ENCODE data around the gene PNPO.

PNPO gene

DNA sequence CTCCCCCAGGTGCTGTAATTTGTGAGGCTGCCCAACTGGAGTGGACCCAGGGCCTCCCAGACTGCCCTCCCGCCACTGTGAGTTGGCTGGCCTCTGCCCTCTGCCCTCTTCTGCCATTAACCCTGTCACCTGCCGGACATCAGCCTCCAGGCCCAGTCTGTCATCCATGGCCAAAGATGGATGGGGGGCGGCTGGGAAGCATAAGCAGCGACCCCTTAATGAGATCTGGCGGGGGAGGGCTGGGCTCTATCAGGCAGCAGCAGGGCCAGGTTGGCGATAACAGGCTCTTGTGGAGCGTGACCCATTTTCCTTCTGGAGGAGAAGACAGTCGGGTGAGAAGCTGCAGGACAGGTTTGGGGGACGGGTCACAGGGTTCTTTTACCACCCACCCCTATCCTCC, 54.8 kb downstream of the PNPO start:
- no peaks in the 10 kb centered on the region for H4K20me1 ChIP-seq (ENCODE audit: insufficient read depth, low read length)
- no peak overlapping the region for H3K4me2 ChIP-seq (ENCODE audit: low read depth, low read length)
- no peak overlapping the region for H3K9ac ChIP-seq (ENCODE audit: low read length)
- H3K4me3 ChIP-seq (ENCODE audit: low read length) = no peak overlapping the region
- TF ChIP-seq EZH2 (optimal IDR thresholded peaks at IDR 0.05; ENCODE audit: low read depth, low read length) (no peak), EZH2phosphoT487 (IDR thresholded peaks at IDR 0.05; ENCODE audit: low read length) (no peak)
- TF ChIP-seq, protein P1, sequence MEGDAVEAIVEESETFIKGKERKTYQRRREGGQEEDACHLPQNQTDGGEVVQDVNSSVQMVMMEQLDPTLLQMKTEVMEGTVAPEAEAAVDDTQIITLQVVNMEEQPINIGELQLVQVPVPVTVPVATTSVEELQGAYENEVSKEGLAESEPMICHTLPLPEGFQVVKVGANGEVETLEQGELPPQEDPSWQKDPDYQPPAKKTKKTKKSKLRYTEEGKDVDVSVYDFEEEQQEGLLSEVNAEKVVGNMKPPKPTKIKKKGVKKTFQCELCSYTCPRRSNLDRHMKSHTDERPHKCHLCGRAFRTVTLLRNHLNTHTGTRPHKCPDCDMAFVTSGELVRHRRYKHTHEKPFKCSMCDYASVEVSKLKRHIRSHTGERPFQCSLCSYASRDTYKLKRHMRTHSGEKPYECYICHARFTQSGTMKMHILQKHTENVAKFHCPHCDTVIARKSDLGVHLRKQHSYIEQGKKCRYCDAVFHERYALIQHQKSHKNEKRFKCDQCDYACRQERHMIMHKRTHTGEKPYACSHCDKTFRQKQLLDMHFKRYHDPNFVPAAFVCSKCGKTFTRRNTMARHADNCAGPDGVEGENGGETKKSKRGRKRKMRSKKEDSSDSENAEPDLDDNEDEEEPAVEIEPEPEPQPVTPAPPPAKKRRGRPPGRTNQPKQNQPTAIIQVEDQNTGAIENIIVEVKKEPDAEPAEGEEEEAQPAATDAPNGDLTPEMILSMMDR (IDR thresholded peaks at IDR 0.05; ENCODE audit: low read length) = no peak
- no peaks in the 10 kb centered on the region for H3K4me1 ChIP-seq (ENCODE audit: low read length)
- no peak overlapping the region for H3K27ac ChIP-seq (ENCODE audit: low read length)
- H3K9me2 ChIP-seq (replicated peaks; ENCODE audit: insufficient read depth, low read length) = no peaks in the 10 kb centered on the region
- no peak for DNase-seq
- H3K27me3 ChIP-seq (replicated peaks; ENCODE audit: insufficient read depth, low read length) = no peaks in the 10 kb centered on the region
- H3K36me3 ChIP-seq (replicated peaks; ENCODE audit: insufficient read depth, low read length) = no peaks in the 10 kb centered on the region
- H3K79me2 ChIP-seq (ENCODE audit: low read length) = no peaks in the 10 kb centered on the region
- no peak overlapping the region for H2AFZ ChIP-seq (ENCODE audit: low read length)
- no peaks in the 10 kb centered on the region for H3K9me3 ChIP-seq (replicated peaks; ENCODE audit: insufficient read depth, low read length)
- H3F3A ChIP-seq (ENCODE audit: insufficient read depth, low read length) = no peaks in the 10 kb centered on the region

DNA sequence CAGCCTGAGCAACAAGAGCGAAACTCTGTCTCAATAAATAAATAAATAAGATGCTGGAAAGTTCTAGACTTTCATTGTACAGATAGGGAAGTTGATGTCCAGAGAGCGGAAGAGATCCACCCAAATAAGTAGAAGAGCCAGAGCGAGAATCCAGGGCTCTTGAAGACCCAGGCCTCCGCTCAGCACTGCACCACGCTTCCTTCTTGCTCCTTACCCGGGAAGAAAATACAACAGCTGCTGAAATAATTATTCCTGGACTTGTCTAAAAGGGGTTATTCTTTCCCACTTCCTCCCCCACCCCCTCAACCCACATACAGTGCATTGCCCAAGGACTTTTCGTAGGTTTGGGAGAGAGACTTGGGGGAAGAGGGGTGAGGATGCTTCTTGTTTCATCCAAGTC, 56.2 kb downstream of the PNPO start:
- no peak for DNase-seq
- H3K27ac ChIP-seq (ENCODE audit: low read length) = no peak overlapping the region
- no peaks in the 10 kb centered on the region for H3F3A ChIP-seq (ENCODE audit: insufficient read depth, low read length)
- no peaks in the 10 kb centered on the region for H4K20me1 ChIP-seq (ENCODE audit: insufficient read depth, low read length)
- no peak overlapping the region for H2AFZ ChIP-seq (ENCODE audit: low read length)
- no peaks in the 10 kb centered on the region for H3K36me3 ChIP-seq (replicated peaks; ENCODE audit: insufficient read depth, low read length)
- no peaks in the 10 kb centered on the region for H3K27me3 ChIP-seq (replicated peaks; ENCODE audit: insufficient read depth, low read length)
- no peak overlapping the region for H3K9ac ChIP-seq (ENCODE audit: low read length)
- no peaks in the 10 kb centered on the region for H3K9me3 ChIP-seq (replicated peaks; ENCODE audit: insufficient read depth, low read length)
- no peaks in the 10 kb centered on the region for H3K79me2 ChIP-seq (ENCODE audit: low read length)
- no peak overlapping the region for H3K4me3 ChIP-seq (ENCODE audit: low read length)
- no peaks in the 10 kb centered on the region for H3K9me2 ChIP-seq (replicated peaks; ENCODE audit: insufficient read depth, low read length)
- H3K4me1 ChIP-seq (ENCODE audit: low read length) = 0 out of 2 replicates have a peak, but pooled peaks cover 4% of the 10 kb centered on the region
- H3K4me2 ChIP-seq (ENCODE audit: low read depth, low read length) = no peak overlapping the region
- TF ChIP-seq, protein P1 (IDR thresholded peaks at IDR 0.05; ENCODE audit: low read length) = no peak
- TF ChIP-seq EZH2 (optimal IDR thresholded peaks at IDR 0.05; ENCODE audit: low read depth, low read length) = no peak
- TF ChIP-seq EZH2phosphoT487 (IDR thresholded peaks at IDR 0.05; ENCODE audit: low read length) = no peak

DNA sequence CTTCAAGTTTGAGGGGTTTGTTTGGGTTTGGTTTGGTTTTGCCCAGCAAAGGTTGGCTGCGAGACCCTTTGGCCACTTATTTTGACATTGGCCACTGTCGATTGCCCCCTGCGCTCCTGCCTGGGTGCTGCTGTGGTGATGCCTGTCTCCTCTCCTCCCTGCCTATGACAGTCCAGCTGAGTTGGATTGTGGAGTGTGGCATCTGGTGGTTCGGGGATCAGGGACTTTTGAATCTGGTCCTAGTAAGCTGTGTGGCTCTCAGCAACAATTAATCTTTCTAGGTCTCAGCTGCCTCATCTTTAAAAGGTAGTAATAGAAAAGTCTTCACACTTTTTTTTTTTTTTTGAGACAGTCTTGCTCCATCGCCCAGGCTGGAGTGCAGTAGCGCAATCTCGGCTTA, 56.7 kb downstream of the PNPO start:
- no peak for DNase-seq
- Histone ChIP-seq H3K9ac (ENCODE audit: low read length) (no peak overlapping the region), H3K4me3 (ENCODE audit: low read length) (no peak overlapping the region), H3K36me3 (replicated peaks; ENCODE audit: insufficient read depth, low read length) (no peaks in the 10 kb centered on the region), H3K9me3 (replicated peaks; ENCODE audit: insufficient read depth, low read length) (no peaks in the 10 kb centered on the region), H3K9me2 (replicated peaks; ENCODE audit: insufficient read depth, low read length) (no peaks in the 10 kb centered on the region), H3K79me2 (ENCODE audit: low read length) (no peaks in the 10 kb centered on the region), H3F3A (ENCODE audit: insufficient read depth, low read length) (no peaks in the 10 kb centered on the region), H3K27ac (ENCODE audit: low read length) (no peak overlapping the region), H3K4me1 (ENCODE audit: low read length) (0 out of 2 replicates have a peak, but pooled peaks cover 5% of the 10 kb centered on the region), H2AFZ (ENCODE audit: low read length) (no peak overlapping the region), H3K4me2 (ENCODE audit: low read depth, low read length) (no peak overlapping the region), H4K20me1 (ENCODE audit: insufficient read depth, low read length) (no peaks in the 10 kb centered on the region), H3K27me3 (replicated peaks; ENCODE audit: insufficient read depth, low read length) (no peaks in the 10 kb centered on the region)
- TF ChIP-seq EZH2 (optimal IDR thresholded peaks at IDR 0.05; ENCODE audit: low read depth, low read length) (no peak), EZH2phosphoT487 (IDR thresholded peaks at IDR 0.05; ENCODE audit: low read length) (no peak)
- TF ChIP-seq, protein P1 (IDR thresholded peaks at IDR 0.05; ENCODE audit: low read length) = no peak
